Measurements from ENCODE around the gene A1BG. TPM values are rescaled to one million over a fixed set of nuclear protein-coding genes. Genes with fewer than 3 reads are reported as not detected.

Gene A1BG
- total RNA-seq, 1 experiment from 2014 or later, result 1.2 TPM

GRCh38 chr19:58336820-58337219 is 16.5 kb downstream of the A1BG start:
- Histone ChIP-seq H3K27me3 (ENCODE audit: insufficient read depth, low read length) (no peaks in the 10 kb centered on the region), H3K9ac (ENCODE audit: low read length) (no peak overlapping the region), H3K27ac (ENCODE audit: low read depth, low read length) (no peak overlapping the region), H3K4me3 (replicated peaks in 1 of 2; ENCODE audit: low read depth in 1 of 2, low read length in 2 of 2) (no peak overlapping the region), H2AFZ (ENCODE audit: low read depth, low read length, poor library complexity, severe bottlenecking) (no peak overlapping the region), H3K4me2 (ENCODE audit: low read length) (no peak overlapping the region), H3K79me2 (ENCODE audit: insufficient read depth, low read length) (no peaks in the 10 kb centered on the region), H3K9me3 (ENCODE audit: control insufficient read depth in 1 of 2, insufficient read depth in 1 of 2, low read depth in 1 of 2, low read length in 2 of 2) (peaks cover 0 to 4% of the 10 kb centered on the region in 2 experiments; a peak in 1 of 4 replicates), H3K36me3 (ENCODE audit: control insufficient read depth in 1 of 2, insufficient read depth in 2 of 2, low read length in 2 of 2) (peaks cover 0 to 21% of the 10 kb centered on the region in 2 experiments; a peak in 1 of 4 replicates), H3K9me2 (ENCODE audit: insufficient read depth) (no peaks in the 10 kb centered on the region), H3K4me1 (ENCODE audit: control insufficient read depth in 1 of 2, insufficient read depth in 2 of 2, low read length in 2 of 2) (no peaks in the 10 kb centered on the region), H4K20me1 (ENCODE audit: insufficient read depth) (no peaks in the 10 kb centered on the region)
- POLR2A ChIA-PET, result no interaction called here
- no peak for TF ChIP-seq ELF1 (IDR thresholded peaks at IDR 0.05; ENCODE audit: borderline replicate concordance, low read depth)
- no peak for TF ChIP-seq RAD21 (IDR thresholded peaks at IDR 0.05; ENCODE audit: low read depth)
- no peak for TF ChIP-seq EZH2phosphoT487 (IDR thresholded peaks at IDR 0.05; ENCODE audit: borderline replicate concordance)
- TF ChIP-seq ZNF274 (IDR thresholded peaks at IDR 0.05; ENCODE audit: low read depth, low read length), result no peak
- BruUV-seq (replicated peaks), result no TSS peak
- RAD21 ChIA-PET (ENCODE audit: low non-redundant PET in 1 of 2, low total read pairs in 2 of 2, uncharacterized antibody in 2 of 2, unreplicated experiment in 2 of 2), result no interaction called here
- intact Hi-C loops (cut with micrococcal nuclease), result no loop called here
- CTCF ChIA-PET, result no interaction called here
- ATAC-seq (no peak), DNase-seq (ENCODE audit: low read depth, low spot score) (no peak)

- no peak for DNase-seq (ENCODE audit: low read depth, low spot score)
- Histone ChIP-seq H3K36me3 (ENCODE audit: control insufficient read depth in 1 of 2, insufficient read depth in 2 of 2, low read length in 2 of 2) (peaks cover 0 to 21% of the 10 kb centered on the region in 2 experiments; a peak in 1 of 4 replicates), H2AFZ (ENCODE audit: low read depth, low read length, poor library complexity, severe bottlenecking) (no peak overlapping the region), H3K9me2 (ENCODE audit: insufficient read depth) (no peaks in the 10 kb centered on the region), H3K9ac (ENCODE audit: low read length) (no peak overlapping the region), H3K4me3 (replicated peaks in 1 of 2; ENCODE audit: low read depth in 1 of 2, low read length in 2 of 2) (no peak overlapping the region), H3K27me3 (ENCODE audit: insufficient read depth, low read length) (no peaks in the 10 kb centered on the region), H4K20me1 (ENCODE audit: insufficient read depth) (no peaks in the 10 kb centered on the region), H3K4me2 (ENCODE audit: low read length) (no peak overlapping the region), H3K27ac (ENCODE audit: low read depth, low read length) (no peak overlapping the region), H3K79me2 (ENCODE audit: insufficient read depth, low read length) (no peaks in the 10 kb centered on the region), H3K4me1 (ENCODE audit: control insufficient read depth in 1 of 2, insufficient read depth in 2 of 2, low read length in 2 of 2) (no peaks in the 10 kb centered on the region), H3K9me3 (ENCODE audit: control insufficient read depth in 1 of 2, insufficient read depth in 1 of 2, low read depth in 1 of 2, low read length in 2 of 2) (peaks cover 0 to 4% of the 10 kb centered on the region in 2 experiments; a peak in 1 of 4 replicates)
- ChIA-PET POLR2A (no interaction called here), CTCF (no interaction called here), RAD21 (ENCODE audit: low non-redundant PET in 1 of 2, low total read pairs in 2 of 2, uncharacterized antibody in 2 of 2, unreplicated experiment in 2 of 2) (no interaction called here)
- no TSS peak for BruUV-seq (replicated peaks)
- intact Hi-C loops (cut with micrococcal nuclease), result no loop called here
- ATAC-seq, result no peak
- TF ChIP-seq, protein P1, sequence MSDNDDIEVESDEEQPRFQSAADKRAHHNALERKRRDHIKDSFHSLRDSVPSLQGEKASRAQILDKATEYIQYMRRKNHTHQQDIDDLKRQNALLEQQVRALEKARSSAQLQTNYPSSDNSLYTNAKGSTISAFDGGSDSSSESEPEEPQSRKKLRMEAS (IDR thresholded peaks at IDR 0.05), result no peak
- TF ChIP-seq POLR2A (IDR thresholded peaks at IDR 0.05; ENCODE audit: borderline replicate concordance, extremely low read depth, insufficient read depth, insufficient read length), result no peak
- TF ChIP-seq RAD21 (IDR thresholded peaks at IDR 0.05; ENCODE audit: low read depth), result no peak
- TF ChIP-seq CTCF (IDR thresholded peaks at IDR 0.05 in 2 of 3, conservative IDR thresholded peaks at IDR 0.05 in 1 of 3; ENCODE audit: borderline replicate concordance in 1 of 3, insufficient read depth in 1 of 3, low read depth in 2 of 3, low read length in 2 of 3), result no peak
- no peak for TF ChIP-seq ATF3 (IDR thresholded peaks at IDR 0.05)
- no peak for TF ChIP-seq ZNF274 (IDR thresholded peaks at IDR 0.05; ENCODE audit: low read depth, low read length)
- no peak for TF ChIP-seq TCF7L2 (IDR thresholded peaks at IDR 0.05; ENCODE audit: borderline replicate concordance, extremely low read depth, insufficient read depth, insufficient read length)
- no peak for TF ChIP-seq EZH2 (IDR thresholded peaks at IDR 0.05)
- TF ChIP-seq POLR2AphosphoS5 (IDR thresholded peaks at IDR 0.05; ENCODE audit: low read depth, low read length), result no peak
- no peak for TF ChIP-seq YY1 (IDR thresholded peaks at IDR 0.05; ENCODE audit: extremely low read depth, insufficient replicate concordance, low read depth, low read length)
- TF ChIP-seq, protein P2, sequence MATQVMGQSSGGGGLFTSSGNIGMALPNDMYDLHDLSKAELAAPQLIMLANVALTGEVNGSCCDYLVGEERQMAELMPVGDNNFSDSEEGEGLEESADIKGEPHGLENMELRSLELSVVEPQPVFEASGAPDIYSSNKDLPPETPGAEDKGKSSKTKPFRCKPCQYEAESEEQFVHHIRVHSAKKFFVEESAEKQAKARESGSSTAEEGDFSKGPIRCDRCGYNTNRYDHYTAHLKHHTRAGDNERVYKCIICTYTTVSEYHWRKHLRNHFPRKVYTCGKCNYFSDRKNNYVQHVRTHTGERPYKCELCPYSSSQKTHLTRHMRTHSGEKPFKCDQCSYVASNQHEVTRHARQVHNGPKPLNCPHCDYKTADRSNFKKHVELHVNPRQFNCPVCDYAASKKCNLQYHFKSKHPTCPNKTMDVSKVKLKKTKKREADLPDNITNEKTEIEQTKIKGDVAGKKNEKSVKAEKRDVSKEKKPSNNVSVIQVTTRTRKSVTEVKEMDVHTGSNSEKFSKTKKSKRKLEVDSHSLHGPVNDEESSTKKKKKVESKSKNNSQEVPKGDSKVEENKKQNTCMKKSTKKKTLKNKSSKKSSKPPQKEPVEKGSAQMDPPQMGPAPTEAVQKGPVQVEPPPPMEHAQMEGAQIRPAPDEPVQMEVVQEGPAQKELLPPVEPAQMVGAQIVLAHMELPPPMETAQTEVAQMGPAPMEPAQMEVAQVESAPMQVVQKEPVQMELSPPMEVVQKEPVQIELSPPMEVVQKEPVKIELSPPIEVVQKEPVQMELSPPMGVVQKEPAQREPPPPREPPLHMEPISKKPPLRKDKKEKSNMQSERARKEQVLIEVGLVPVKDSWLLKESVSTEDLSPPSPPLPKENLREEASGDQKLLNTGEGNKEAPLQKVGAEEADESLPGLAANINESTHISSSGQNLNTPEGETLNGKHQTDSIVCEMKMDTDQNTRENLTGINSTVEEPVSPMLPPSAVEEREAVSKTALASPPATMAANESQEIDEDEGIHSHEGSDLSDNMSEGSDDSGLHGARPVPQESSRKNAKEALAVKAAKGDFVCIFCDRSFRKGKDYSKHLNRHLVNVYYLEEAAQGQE (IDR thresholded peaks at IDR 0.05; ENCODE audit: low read depth), result no peak
- no peak for TF ChIP-seq SIN3A (IDR thresholded peaks at IDR 0.05; ENCODE audit: low read depth)
- TF ChIP-seq SRF (IDR thresholded peaks at IDR 0.05; ENCODE audit: low read depth), result no peak
- no peak for TF ChIP-seq CBX3 (IDR thresholded peaks at IDR 0.05; ENCODE audit: low read depth)
Measured at GRCh38 chr19:58336216-58336615, 17.1 kb downstream of the A1BG start.
